DMS 273 (cell line): ENCODE data around the gene SMYD4.
A peak's percentile ranks its signal among the peaks of the same experiment; 100 is the strongest.
"Not testable (repeated sequence)": the region's sequence is repeated elsewhere in the genome, so short reads cannot be mapped to it uniquely, and the experiment has no call there.

Source experiments
- DNase-seq: peaks from one replicate; lab custom pipeline; 2025; ENCODE audit not compliant: unreplicated experiment; lab: John Stamatoyannopoulos, UW

The SMYD4 gene

GRCh38 chr17:1829592-1830257 is at the start of gene SMYD4, which contains the start of gene RPA1:
SMYD4 (minus strand) TSS chr17:1829902; CDS start chr17:1827994, 1,908 bp downstream.
RPA1 (plus strand) TSS chr17:1830005; CDS start chr17:1830094, 89 bp downstream.
- peak; percentile 95 for DNase-seq

- no peak for DNase-seq
These were observed 48.9 kb upstream of the SMYD4 start for GRCh38 chr17:1878419-1879121.

- no peak for DNase-seq
These were observed 45.9 kb upstream of the SMYD4 start for GRCh38 chr17:1875597-1875996.

GRCh38 chr17:1873418-1873817 is 43.7 kb upstream of the SMYD4 start:
- DNase-seq, result no peak

- DNase-seq, result no peak
These were observed 43.3 kb upstream of the SMYD4 start for GRCh38 chr17:1872976-1873375.

- no peak for DNase-seq
These were observed 42.6 kb upstream of the SMYD4 start for GRCh38 chr17:1872254-1872653.

- DNase-seq, result no peak
These were observed 42.1 kb upstream of the SMYD4 start for GRCh38 chr17:1871756-1872155.

GRCh38 chr17:1870592-1870991 is 40.9 kb upstream of the SMYD4 start:
- DNase-seq, result no peak

GRCh38 chr17:1868090-1868489 is 38.4 kb upstream of the SMYD4 start:
- no peak for DNase-seq

GRCh38 chr17:1867307-1867706 is 37.6 kb upstream of the SMYD4 start:
- no peak for DNase-seq

GRCh38 chr17:1865252-1866037 is 35.7 kb upstream of the SMYD4 start:
- peak; percentile 57 for DNase-seq

GRCh38 chr17:1861391-1862010 is 31.8 kb upstream of the SMYD4 start:
- DNase-seq, result no peak

- no peak for DNase-seq
These were observed 31.3 kb upstream of the SMYD4 start for GRCh38 chr17:1860978-1861377.

- DNase-seq, result not testable (repeated sequence)
These were observed 26.8 kb upstream of the SMYD4 start for GRCh38 chr17:1856462-1856861.

GRCh38 chr17:1853698-1854097 is 24.0 kb upstream of the SMYD4 start:
- no peak for DNase-seq

- no peak for DNase-seq
These were observed 22.6 kb upstream of the SMYD4 start for GRCh38 chr17:1852327-1852726.

GRCh38 chr17:1847191-1847590 is 17.5 kb upstream of the SMYD4 start:
- DNase-seq, result no peak

GRCh38 chr17:1843947-1844346 is 14.2 kb upstream of the SMYD4 start:
- DNase-seq, result no peak

GRCh38 chr17:1839516-1839915 is 9.8 kb upstream of the SMYD4 start:
- no peak for DNase-seq

- DNase-seq, result no peak
These were observed 4.9 kb upstream of the SMYD4 start for GRCh38 chr17:1834380-1835149.

- peak; percentile 41 for DNase-seq
These were observed 586 bp upstream of the SMYD4 start for GRCh38 chr17:1830288-1830687.
